Measurements from ENCODE around the gene DQX1. TPM values are rescaled to one million over a fixed set of nuclear protein-coding genes. Genes with fewer than 3 reads are reported as not detected.
A peak's percentile ranks its signal among the peaks of the same experiment; 100 is the strongest.

The DQX1 gene
- total and polyA plus RNA-seq, 2 experiments from 2014 or later: 0.32 to 0.52 TPM

DNA sequence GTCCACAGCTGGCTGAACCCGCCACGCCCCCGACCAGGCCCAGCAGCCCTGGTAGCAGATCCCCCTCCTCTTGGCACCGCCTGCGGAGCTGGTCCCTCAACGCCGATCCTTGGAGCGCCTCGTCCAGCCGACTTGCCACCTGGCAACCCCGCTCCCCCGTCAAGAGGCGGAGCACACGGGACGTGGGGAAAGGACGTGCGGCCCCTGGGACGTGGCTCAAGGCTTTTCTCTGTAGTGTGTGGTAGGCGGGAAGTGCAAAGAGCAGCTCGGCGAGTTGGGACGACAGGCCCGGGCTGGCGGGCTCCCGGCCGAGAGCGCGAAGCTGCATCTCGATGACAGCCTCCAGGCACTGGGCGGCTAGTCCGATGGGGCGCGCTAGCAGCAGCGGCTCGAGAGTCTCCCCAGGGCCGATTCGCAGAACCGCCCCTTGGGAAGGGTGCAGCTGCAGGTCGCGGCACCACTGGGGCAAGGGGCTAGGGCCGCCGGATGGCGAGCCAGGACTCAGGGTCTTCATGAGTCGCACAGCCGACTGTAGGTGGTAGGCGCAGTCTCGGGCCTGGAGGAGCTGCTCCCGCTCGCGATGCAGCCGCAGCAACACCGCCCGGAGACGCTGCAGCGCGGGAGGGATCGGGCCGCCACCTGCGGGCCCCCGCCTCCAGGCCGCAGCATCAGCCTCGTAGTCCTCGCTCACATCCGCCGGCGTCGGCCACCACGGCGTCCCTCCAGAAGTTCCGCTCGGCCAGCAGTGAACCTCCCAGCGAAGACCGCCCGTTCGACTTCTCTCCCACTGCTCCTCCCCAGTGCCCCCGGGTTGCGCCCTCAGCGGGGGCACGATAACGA lies 43.9 kb downstream of the DQX1 start:
- H3K4me2 ChIP-seq: peak overlapping the region; percentile 95
- H4K20me1 ChIP-seq (replicated peaks; ENCODE audit: insufficient read depth): peaks cover 13% of the 10 kb centered on the region; the same call in 1 of the 2 replicates
- Mint-ChIP-seq H3K27ac (peak overlapping the region; percentile 99), H3K27me3 (ENCODE audit: insufficient read depth, low read depth, poor library complexity) (peaks cover 11% of the 10 kb centered on the region), H3K4me1 (peaks cover 6% of the 10 kb centered on the region; the same call in 2 of the 3 replicates), H3K4me3 (peak overlapping the region; percentile 99), H3K36me3 (ENCODE audit: low read depth) (peaks cover 24% of the 10 kb centered on the region), H3K9me3 (no peaks in the 10 kb centered on the region)
- peak overlapping the region; percentile 68 for H3K4me3 ChIP-seq
- peak overlapping the region; percentile 72; the same call in 1 of the 2 replicates for H2AFZ ChIP-seq
- peaks cover 14% of the 10 kb centered on the region for H3K79me2 ChIP-seq (replicated peaks; ENCODE audit: insufficient read depth)
- ATAC-seq: peak; percentile 55
- H3K36me3 ChIP-seq (ENCODE audit: insufficient read depth): no peaks in the 10 kb centered on the region; the same call in 1 of the 2 replicates
- DNase-seq (ENCODE audit: low spot score): peak; percentile 75
- no peaks in the 10 kb centered on the region for H3K9me2 ChIP-seq (ENCODE audit: insufficient read depth)
- TF ChIP-seq POLR2AphosphoS5 (IDR thresholded peaks at IDR 0.05; ENCODE audit: low read depth) (no peak), ZNF331 (CRISPR knock-in tag; IDR thresholded peaks at IDR 0.05; ENCODE audit: low read depth) (no peak), EZH2 (IDR thresholded peaks at IDR 0.05; ENCODE audit: low read depth, unreplicated experiment) (no peak), STAT1 (IDR thresholded peaks at IDR 0.05; ENCODE audit: unreplicated experiment) (no peak), JUNB (IDR thresholded peaks at IDR 0.05; ENCODE audit: unreplicated experiment) (no peak), EZH2phosphoT487 (IDR thresholded peaks at IDR 0.05; ENCODE audit: unreplicated experiment) (no peak), CREB1 (CRISPR knock-in tag; IDR thresholded peaks at IDR 0.05; ENCODE audit: low read depth) (no peak), ZNF114 (CRISPR knock-in tag; IDR thresholded peaks at IDR 0.05) (no peak), NANOG (IDR thresholded peaks at IDR 0.05; ENCODE audit: borderline replicate concordance) (no peak)
- TF ChIP-seq, protein P1, sequence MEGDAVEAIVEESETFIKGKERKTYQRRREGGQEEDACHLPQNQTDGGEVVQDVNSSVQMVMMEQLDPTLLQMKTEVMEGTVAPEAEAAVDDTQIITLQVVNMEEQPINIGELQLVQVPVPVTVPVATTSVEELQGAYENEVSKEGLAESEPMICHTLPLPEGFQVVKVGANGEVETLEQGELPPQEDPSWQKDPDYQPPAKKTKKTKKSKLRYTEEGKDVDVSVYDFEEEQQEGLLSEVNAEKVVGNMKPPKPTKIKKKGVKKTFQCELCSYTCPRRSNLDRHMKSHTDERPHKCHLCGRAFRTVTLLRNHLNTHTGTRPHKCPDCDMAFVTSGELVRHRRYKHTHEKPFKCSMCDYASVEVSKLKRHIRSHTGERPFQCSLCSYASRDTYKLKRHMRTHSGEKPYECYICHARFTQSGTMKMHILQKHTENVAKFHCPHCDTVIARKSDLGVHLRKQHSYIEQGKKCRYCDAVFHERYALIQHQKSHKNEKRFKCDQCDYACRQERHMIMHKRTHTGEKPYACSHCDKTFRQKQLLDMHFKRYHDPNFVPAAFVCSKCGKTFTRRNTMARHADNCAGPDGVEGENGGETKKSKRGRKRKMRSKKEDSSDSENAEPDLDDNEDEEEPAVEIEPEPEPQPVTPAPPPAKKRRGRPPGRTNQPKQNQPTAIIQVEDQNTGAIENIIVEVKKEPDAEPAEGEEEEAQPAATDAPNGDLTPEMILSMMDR (conservative IDR thresholded peaks at IDR 0.05; ENCODE audit: low read depth in 2 of 2): no peak
- TF ChIP-seq, protein P2, sequence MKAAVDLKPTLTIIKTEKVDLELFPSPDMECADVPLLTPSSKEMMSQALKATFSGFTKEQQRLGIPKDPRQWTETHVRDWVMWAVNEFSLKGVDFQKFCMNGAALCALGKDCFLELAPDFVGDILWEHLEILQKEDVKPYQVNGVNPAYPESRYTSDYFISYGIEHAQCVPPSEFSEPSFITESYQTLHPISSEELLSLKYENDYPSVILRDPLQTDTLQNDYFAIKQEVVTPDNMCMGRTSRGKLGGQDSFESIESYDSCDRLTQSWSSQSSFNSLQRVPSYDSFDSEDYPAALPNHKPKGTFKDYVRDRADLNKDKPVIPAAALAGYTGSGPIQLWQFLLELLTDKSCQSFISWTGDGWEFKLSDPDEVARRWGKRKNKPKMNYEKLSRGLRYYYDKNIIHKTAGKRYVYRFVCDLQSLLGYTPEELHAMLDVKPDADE (IDR thresholded peaks at IDR 0.05): no peak
- TF ChIP-seq, protein P3, sequence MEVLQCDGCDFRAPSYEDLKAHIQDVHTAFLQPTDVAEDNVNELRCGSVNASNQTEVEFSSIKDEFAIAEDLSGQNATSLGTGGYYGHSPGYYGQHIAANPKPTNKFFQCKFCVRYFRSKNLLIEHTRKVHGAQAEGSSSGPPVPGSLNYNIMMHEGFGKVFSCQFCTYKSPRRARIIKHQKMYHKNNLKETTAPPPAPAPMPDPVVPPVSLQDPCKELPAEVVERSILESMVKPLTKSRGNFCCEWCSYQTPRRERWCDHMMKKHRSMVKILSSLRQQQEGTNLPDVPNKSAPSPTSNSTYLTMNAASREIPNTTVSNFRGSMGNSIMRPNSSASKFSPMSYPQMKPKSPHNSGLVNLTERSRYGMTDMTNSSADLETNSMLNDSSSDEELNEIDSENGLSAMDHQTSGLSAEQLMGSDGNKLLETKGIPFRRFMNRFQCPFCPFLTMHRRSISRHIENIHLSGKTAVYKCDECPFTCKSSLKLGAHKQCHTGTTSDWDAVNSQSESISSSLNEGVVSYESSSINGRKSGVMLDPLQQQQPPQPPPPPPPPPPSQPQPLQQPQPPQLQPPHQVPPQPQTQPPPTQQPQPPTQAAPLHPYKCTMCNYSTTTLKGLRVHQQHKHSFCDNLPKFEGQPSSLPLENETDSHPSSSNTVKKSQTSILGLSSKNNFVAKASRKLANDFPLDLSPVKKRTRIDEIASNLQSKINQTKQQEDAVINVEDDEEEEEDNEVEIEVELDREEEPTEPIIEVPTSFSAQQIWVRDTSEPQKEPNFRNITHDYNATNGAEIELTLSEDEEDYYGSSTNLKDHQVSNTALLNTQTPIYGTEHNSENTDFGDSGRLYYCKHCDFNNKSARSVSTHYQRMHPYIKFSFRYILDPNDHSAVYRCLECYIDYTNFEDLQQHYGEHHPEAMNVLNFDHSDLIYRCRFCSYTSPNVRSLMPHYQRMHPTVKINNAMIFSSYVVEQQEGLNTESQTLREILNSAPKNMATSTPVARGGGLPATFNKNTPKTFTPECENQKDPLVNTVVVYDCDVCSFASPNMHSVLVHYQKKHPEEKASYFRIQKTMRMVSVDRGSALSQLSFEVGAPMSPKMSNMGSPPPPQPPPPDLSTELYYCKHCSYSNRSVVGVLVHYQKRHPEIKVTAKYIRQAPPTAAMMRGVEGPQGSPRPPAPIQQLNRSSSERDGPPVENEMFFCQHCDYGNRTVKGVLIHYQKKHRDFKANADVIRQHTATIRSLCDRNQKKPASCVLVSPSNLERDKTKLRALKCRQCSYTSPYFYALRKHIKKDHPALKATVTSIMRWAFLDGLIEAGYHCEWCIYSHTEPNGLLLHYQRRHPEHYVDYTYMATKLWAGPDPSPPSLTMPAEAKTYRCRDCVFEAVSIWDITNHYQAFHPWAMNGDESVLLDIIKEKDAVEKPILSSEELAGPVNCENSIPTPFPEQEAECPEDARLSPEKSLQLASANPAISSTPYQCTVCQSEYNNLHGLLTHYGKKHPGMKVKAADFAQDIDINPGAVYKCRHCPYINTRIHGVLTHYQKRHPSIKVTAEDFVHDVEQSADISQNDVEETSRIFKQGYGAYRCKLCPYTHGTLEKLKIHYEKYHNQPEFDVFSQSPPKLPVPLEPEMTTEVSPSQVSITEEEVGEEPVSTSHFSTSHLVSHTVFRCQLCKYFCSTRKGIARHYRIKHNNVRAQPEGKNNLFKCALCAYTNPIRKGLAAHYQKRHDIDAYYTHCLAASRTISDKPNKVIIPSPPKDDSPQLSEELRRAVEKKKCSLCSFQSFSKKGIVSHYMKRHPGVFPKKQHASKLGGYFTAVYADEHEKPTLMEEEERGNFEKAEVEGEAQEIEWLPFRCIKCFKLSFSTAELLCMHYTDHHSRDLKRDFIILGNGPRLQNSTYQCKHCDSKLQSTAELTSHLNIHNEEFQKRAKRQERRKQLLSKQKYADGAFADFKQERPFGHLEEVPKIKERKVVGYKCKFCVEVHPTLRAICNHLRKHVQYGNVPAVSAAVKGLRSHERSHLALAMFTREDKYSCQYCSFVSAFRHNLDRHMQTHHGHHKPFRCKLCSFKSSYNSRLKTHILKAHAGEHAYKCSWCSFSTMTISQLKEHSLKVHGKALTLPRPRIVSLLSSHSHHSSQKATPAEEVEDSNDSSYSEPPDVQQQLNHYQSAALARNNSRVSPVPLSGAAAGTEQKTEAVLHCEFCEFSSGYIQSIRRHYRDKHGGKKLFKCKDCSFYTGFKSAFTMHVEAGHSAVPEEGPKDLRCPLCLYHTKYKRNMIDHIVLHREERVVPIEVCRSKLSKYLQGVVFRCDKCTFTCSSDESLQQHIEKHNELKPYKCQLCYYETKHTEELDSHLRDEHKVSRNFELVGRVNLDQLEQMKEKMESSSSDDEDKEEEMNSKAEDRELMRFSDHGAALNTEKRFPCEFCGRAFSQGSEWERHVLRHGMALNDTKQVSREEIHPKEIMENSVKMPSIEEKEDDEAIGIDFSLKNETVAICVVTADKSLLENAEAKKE (CRISPR knock-in tag; IDR thresholded peaks at IDR 0.05): no peak
- TF ChIP-seq, protein P4, sequence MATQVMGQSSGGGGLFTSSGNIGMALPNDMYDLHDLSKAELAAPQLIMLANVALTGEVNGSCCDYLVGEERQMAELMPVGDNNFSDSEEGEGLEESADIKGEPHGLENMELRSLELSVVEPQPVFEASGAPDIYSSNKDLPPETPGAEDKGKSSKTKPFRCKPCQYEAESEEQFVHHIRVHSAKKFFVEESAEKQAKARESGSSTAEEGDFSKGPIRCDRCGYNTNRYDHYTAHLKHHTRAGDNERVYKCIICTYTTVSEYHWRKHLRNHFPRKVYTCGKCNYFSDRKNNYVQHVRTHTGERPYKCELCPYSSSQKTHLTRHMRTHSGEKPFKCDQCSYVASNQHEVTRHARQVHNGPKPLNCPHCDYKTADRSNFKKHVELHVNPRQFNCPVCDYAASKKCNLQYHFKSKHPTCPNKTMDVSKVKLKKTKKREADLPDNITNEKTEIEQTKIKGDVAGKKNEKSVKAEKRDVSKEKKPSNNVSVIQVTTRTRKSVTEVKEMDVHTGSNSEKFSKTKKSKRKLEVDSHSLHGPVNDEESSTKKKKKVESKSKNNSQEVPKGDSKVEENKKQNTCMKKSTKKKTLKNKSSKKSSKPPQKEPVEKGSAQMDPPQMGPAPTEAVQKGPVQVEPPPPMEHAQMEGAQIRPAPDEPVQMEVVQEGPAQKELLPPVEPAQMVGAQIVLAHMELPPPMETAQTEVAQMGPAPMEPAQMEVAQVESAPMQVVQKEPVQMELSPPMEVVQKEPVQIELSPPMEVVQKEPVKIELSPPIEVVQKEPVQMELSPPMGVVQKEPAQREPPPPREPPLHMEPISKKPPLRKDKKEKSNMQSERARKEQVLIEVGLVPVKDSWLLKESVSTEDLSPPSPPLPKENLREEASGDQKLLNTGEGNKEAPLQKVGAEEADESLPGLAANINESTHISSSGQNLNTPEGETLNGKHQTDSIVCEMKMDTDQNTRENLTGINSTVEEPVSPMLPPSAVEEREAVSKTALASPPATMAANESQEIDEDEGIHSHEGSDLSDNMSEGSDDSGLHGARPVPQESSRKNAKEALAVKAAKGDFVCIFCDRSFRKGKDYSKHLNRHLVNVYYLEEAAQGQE (IDR thresholded peaks at IDR 0.05; ENCODE audit: unreplicated experiment): no peak
- H3K4me1 ChIP-seq (ENCODE audit: insufficient read depth): peaks cover 5% of the 10 kb centered on the region; the same call in 1 of the 2 replicates
- H3K27me3 ChIP-seq (ENCODE audit: insufficient read depth): no peaks in the 10 kb centered on the region
- H3K27ac ChIP-seq (ENCODE audit: low read depth): peak overlapping the region; percentile 82; the same call in 1 of the 2 replicates
- no peaks in the 10 kb centered on the region for H3F3A ChIP-seq (replicated peaks; ENCODE audit: low read depth)

Measured in GM23338 (cell line).